Small intestine (tissue), 7 donors: Measurements from ENCODE around the gene CCDC9. TPM values are rescaled to one million over a fixed set of nuclear protein-coding genes. Genes with fewer than 3 reads are reported as not detected.
"Not testable (repeated sequence)": the region's sequence is repeated elsewhere in the genome, so short reads cannot be mapped to it uniquely, and the experiment has no call there.

Source experiments
- DNase-seq, 2 donors: peaks; one replicate each; pipeline versions ENCODE4 v3.0.0 to v3.0.0-alpha.2; 2013
- FAIRE-seq: peaks from 2 replicates; lab custom pipeline; 2012; peaks lifted over from hg19 to GRCh38; lab: Jason Lieb, UNC
- H3K27ac ChIP-seq, 3 donors: one replicate each; pipeline ENCODE4 v1.5.1; 2013; ENCODE audit warnings: low read length in 2 of 3, mild to moderate bottlenecking in 2 of 3, control low read depth in 1 of 3, inconsistent platforms in 1 of 3, low read depth in 1 of 3, moderate library complexity in 1 of 3
- H3K27me3 ChIP-seq, 3 donors: one replicate each; pipeline ENCODE4 v1.6.1; 2013; ENCODE audit warnings: low read length in 3 of 3, inconsistent platforms in 1 of 3; ENCODE audit not compliant: control insufficient read depth in 3 of 3, insufficient read depth in 3 of 3
- H3K36me3 ChIP-seq, 3 donors: one replicate each; pipeline ENCODE4 v1.6.1; 2013; ENCODE audit warnings: low read length in 3 of 3, inconsistent platforms in 1 of 3, low read depth in 1 of 3, mild to moderate bottlenecking in 1 of 3, moderate library complexity in 1 of 3; ENCODE audit not compliant: control insufficient read depth in 3 of 3, insufficient read depth in 2 of 3
- H3K4me1 ChIP-seq, 3 donors: one replicate each; pipeline ENCODE4 v1.6.1; 2013; ENCODE audit warnings: low read length in 2 of 3, inconsistent platforms in 1 of 3, low read depth in 1 of 3, mild to moderate bottlenecking in 1 of 3, moderate library complexity in 1 of 3; ENCODE audit not compliant: control insufficient read depth in 3 of 3, insufficient read depth in 2 of 3
- H3K4me3 ChIP-seq, 3 donors: one replicate each; pipeline ENCODE4 v1.5.1; 2013; ENCODE audit warnings: low read length in 3 of 3, control low read depth in 1 of 3, inconsistent platforms in 1 of 3, low read depth in 1 of 3, mild to moderate bottlenecking in 1 of 3, moderate library complexity in 1 of 3
- H3K9me3 ChIP-seq, 2 donors: one replicate each; pipeline ENCODE4 v1.6.1; 2013; ENCODE audit warnings: low read depth in 1 of 2, low read length in 1 of 2; ENCODE audit not compliant: control insufficient read depth in 2 of 2, insufficient read depth in 1 of 2
- WGBS, 3 donors: extraction: QIAGEN DNeasy Blood & Tissue Kit; methylation state at CpG; one replicate each; pipeline ENCODE4 v1.1.7; 2013; 5-methylcytosine and 5-hydroxymethylcytosine counted together
- polyA plus RNA-seq, 4 donors: library from polyadenylated mRNA; stranded (reverse) in 3 of 4; unstranded in 1 of 4; fragments of 200-250 nt in 3 of 4; fragments of 120-200 nt in 1 of 4; gene quantifications; one replicate each; pipeline versions ENCODE4 v1.2.1 to v1.2.3, GENCODE V29; 2013
- donor health status: healthy with polysubstance abuse.
- donor health status: control.
- donor health status: control.
- donor health status: Bipolar disorder and iron deficiency.
- donor health status: healthy.

Gene CCDC9
- polyA plus RNA-seq, 4 donors, result 12.1 to 23.0 (median 22.1) TPM

DNA sequence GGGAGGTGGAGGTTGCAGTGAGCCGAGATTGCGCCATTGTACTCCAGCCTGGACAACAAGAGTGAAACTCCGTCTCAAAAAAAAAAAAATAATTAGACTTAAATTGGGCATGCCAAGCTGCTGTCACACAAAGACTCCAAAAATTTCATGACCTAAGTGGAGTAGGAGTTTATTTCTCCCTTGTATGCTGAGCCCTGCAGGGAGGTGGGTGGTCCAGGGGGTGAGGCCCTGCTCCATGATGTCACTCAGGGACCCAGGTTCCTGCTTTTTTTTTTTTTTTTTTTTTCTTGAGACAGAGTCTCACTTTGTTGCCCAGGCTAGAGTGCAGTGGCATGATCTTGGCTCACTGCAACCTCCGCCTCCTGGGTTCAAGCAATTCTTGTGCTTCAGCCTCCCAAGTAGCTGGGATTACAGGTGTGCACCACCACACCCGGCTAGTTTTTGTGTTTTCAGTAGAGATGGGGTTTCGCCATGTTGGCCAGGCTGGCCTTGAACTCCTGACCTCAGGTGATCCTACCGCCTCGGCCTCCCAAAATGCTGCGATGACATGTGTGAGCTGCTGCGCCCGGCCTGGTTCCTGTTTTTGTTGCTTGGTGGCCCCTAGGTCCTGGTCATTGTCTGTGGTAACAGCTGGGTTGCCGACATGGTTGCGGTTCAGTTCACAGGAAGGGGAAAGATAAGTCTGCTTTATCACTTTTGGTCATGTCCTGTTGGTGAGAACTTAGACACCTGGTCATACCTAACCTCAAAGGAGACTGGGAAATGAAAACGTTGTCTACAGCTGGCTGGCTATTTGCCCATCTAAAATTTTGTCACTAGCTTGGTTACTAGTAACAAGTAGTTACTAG, 5.8 kb downstream of the CCDC9 start:
- Histone ChIP-seq H3K27ac (peak overlapping the region in 1 of 3 donors; percentile 42), H3K4me1 (peaks cover 4 to 18% (median 7%) of the 10 kb centered on the region in 3 donors), H3K36me3 (peaks cover 14 to 82% (median 21%) of the 10 kb centered on the region in 3 donors)
- H3K9me3 ChIP-seq, H3K4me3 ChIP-seq, DNase-seq, H3K27me3 ChIP-seq, FAIRE-seq: not testable (repeated sequence)
- 70 to 84% (median 83%) methylated on average over 14 of the region's 14 CpGs for WGBS, 3 donors

DNA sequence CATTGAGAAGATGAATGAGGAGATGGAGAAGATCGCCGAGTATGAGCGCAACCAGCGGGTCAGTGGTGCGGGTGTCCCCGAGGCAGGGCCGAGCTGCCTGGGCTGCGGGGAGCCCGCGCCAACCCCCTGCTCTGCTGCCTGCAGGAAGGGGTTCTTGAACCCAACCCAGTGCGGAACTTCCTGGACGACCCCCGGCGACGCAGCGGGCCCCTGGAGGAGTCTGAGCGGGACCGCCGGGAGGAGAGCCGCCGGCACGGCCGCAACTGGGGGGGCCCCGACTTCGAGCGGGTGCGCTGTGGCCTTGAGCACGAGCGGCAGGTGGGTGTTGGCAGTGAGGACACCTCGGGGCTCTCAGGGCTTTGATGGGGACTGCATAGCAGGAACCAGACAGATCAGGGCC, 8.3 kb downstream of the CCDC9 start:
- H3K4me3 ChIP-seq, result no peak overlapping the region
- H3K27me3 ChIP-seq, result no peaks in the 10 kb centered on the region
- WGBS, 3 donors, result 93 to 96% (median 96%) methylated on average over 25 to 30 of the region's 30 CpGs
- no peak for FAIRE-seq
- H3K27ac ChIP-seq, result no peak overlapping the region
- H3K4me1 ChIP-seq, result no peaks in the 10 kb centered on the region
- peaks cover 14 to 80% (median 24%) of the 10 kb centered on the region in 3 donors for H3K36me3 ChIP-seq
- no peaks in the 10 kb centered on the region for H3K9me3 ChIP-seq
- DNase-seq, result no peak

DNA sequence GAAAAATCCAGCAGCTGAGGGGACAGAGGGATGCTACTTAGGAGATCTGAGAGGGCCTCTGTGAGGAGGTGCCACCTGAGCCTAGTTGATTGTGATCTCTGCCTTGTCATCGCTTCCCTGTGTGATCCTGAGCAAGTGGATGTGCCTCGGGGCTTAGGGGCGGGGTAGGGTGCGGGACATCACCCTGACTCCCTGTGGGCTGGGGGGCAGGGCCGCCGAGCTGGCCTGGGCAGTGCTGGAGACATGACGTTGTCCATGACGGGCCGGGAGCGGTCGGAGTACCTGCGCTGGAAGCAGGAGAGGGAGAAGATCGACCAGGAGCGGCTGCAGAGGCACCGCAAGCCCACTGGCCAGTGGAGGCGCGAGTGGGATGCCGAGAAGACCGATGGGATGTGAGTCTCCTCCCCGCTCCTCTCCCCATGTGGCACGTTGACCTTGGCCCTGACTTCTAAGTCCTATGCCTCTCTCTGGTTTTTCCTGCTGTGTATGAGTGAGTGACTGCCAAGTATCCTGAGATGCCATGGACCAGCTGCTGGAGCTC, 10.1 kb downstream of the CCDC9 start:
- H3K27ac ChIP-seq, result no peak overlapping the region
- no peak overlapping the region for H3K4me3 ChIP-seq
- 92 to 94% (median 92%) methylated on average over 17 to 21 of the region's 21 CpGs for WGBS, 3 donors
- H3K36me3 ChIP-seq, result peaks cover 16 to 80% (median 17%) of the 10 kb centered on the region in 3 donors
- no peaks in the 10 kb centered on the region for H3K4me1 ChIP-seq
- no peaks in the 10 kb centered on the region for H3K9me3 ChIP-seq
- DNase-seq (no peak), FAIRE-seq (no peak)
- no peaks in the 10 kb centered on the region for H3K27me3 ChIP-seq

DNA sequence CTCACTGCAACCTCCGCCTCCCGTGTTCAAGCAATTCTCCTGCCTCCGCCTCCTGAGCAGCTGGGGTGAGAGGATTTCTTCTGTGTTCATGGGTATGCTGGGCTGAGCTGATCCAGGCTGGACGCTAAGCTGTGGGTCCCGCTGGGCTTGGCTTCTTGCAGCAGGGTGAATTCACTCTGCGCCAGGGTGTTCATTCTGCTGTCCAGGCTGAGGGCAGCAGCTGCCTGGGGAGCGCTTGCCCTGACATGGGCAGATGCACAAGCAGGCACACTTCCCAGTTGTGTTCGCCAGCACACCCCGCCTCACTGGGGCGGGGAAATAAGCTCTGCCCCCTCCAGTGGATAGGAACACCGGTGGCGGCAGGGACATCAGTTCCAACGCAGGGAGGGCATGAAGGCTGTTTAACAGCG, 11.0 kb downstream of the CCDC9 start:
- Histone ChIP-seq H3K36me3 (peaks cover 17 to 81% (median 17%) of the 10 kb centered on the region in 3 donors), H3K4me3 (no peak overlapping the region), H3K4me1 (peaks cover 0 to 1% (median 0%) of the 10 kb centered on the region in 3 donors), H3K27ac (no peak overlapping the region), H3K9me3 (no peaks in the 10 kb centered on the region), H3K27me3 (no peaks in the 10 kb centered on the region)
- FAIRE-seq (no peak), DNase-seq (no peak)
- WGBS, 3 donors, result 78 to 88% (median 87%) methylated on average over 14 of the region's 14 CpGs

DNA sequence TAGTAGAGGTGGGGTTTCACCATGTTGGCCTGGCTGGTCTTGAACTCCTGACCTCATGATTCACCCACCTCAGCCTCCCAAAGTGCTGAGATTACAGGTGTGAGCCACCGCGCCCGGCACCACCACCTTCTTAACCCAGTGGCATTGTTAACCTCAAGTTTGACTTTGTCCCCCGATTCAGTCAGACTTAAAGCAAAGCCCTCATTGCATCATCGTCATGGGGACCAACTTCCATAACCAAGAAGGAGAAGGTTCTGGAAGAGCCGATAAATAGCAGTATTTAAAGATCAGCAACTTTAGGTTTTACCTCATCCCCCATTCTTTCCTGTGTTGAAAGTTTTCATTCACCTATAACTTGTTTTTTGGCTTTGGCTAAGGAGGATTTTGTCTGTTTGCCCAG, 11.7 kb downstream of the CCDC9 start:
- Histone ChIP-seq H3K27ac (no peak overlapping the region), H3K27me3 (no peaks in the 10 kb centered on the region), H3K36me3 (peaks cover 17 to 77% (median 17%) of the 10 kb centered on the region in 3 donors), H3K9me3 (no peaks in the 10 kb centered on the region), H3K4me3 (no peak overlapping the region), H3K4me1 (peaks cover 0 to 8% (median 2%) of the 10 kb centered on the region in 3 donors)
- 83 to 85% (median 85%) methylated on average over 6 of the region's 6 CpGs for WGBS, 3 donors
- DNase-seq (no peak), FAIRE-seq (no peak)

DNA sequence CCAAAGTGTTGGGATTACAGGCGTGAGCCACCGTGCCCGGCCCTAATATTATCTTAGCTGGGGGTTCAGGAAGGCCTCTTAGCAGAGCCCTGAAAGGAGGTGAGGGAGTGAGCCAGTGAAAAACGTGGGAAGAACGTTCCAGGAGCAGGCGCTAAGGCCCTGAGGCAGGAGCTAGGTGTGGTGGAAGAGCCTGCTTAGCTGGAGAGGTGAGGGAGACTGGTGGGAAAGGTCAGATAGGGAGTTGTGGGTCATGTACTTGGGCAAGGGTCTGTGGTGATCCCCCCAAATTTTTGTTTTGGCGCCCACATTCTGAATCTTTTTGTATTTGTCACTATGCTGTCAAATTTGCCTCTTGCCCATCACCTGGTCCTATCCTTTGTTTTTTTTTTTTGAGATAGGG, 13.3 kb downstream of the CCDC9 start:
- FAIRE-seq, result no peak
- DNase-seq, result no peak
- H3K4me3 ChIP-seq, result no peak overlapping the region
- H3K36me3 ChIP-seq, result peaks cover 12 to 64% (median 14%) of the 10 kb centered on the region in 3 donors
- no peaks in the 10 kb centered on the region for H3K27me3 ChIP-seq
- 88 to 93% (median 90%) methylated on average over 7 of the region's 7 CpGs for WGBS, 3 donors
- H3K9me3 ChIP-seq, result no peaks in the 10 kb centered on the region
- H3K27ac ChIP-seq, result no peak overlapping the region
- peaks cover 0 to 8% (median 2%) of the 10 kb centered on the region in 3 donors for H3K4me1 ChIP-seq

DNA sequence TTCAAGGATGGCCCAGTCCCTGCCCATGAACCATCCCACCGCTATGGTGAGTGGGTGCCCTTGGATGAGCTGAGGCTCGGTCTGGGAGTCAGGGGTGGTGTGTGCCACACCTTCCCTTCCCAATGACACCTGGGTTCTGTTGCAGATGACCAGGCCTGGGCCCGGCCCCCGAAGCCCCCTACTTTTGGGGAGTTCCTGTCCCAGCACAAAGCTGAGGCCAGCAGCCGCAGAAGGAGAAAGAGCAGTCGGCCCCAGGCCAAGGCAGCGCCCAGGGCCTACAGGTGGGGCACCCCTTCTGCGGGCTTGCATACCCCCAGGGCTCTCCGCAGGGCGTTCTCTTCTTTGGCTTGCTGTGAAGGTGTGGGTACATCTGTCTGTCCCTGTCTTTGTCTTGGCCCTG, 14.1 kb downstream of the CCDC9 start:
- no peak for DNase-seq
- WGBS, 3 donors, result 94 to 96% (median 94%) methylated on average over 10 of the region's 10 CpGs

DNA sequence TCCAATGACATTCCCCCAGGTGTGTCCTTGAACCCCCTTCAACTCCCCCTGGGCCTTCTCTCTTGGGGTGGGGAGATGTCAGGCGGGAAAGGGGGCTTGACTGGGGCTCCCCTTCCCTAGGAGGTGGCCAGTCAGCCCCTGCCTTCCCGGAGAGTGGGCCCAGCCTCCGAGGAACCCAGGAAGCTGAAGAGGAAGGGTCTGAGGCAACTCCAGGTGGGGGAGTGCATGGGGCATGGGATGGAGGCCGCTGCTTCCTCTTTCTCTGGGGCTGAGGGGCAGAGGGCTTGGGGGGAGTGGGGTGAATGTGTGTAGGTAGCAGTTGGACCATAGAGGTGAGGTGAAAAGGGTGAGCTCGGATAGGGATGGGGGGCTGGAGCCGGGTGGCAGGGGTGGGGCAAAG, 15.6 kb downstream of the CCDC9 start:
- H3K9me3 ChIP-seq, result no peaks in the 10 kb centered on the region
- no peak overlapping the region for H3K4me3 ChIP-seq
- no peak for FAIRE-seq
- H3K27ac ChIP-seq, result no peak overlapping the region
- no peak for DNase-seq
- peaks cover 5 to 57% (median 6%) of the 10 kb centered on the region in 3 donors for H3K36me3 ChIP-seq
- 80 to 91% (median 91%) methylated on average over 6 of the region's 6 CpGs for WGBS, 3 donors
- peaks cover 0 to 22% (median 2%) of the 10 kb centered on the region in 3 donors for H3K4me1 ChIP-seq
- no peaks in the 10 kb centered on the region for H3K27me3 ChIP-seq

More for the DNA sequence above, 14.1 kb downstream of the CCDC9 start:
- H3K4me3 ChIP-seq, result no peak overlapping the region
- H3K9me3 ChIP-seq, result no peaks in the 10 kb centered on the region
- no peak overlapping the region for H3K27ac ChIP-seq
- no peak for FAIRE-seq
- H3K4me1 ChIP-seq, result peaks cover 0 to 11% (median 2%) of the 10 kb centered on the region in 3 donors
- no peaks in the 10 kb centered on the region for H3K27me3 ChIP-seq
- peaks cover 8 to 58% (median 12%) of the 10 kb centered on the region in 3 donors for H3K36me3 ChIP-seq
